ENCODE data around the gene ARID2.

The ARID2 gene

GRCh38 chr12:45850302-45850701, 120.8 kb downstream of the ARID2 start:
- TF ChIP-seq CTCF (IDR thresholded peaks at IDR 0.05; ENCODE audit: low read depth, low read length) = no peak
- no peak for DNase-seq (ENCODE audit: extremely low read depth, low read depth)

GRCh38 chr12:45852508-45852907, 123.0 kb downstream of the ARID2 start:
- no peak for TF ChIP-seq CTCF (IDR thresholded peaks at IDR 0.05; ENCODE audit: low read depth, low read length)
- DNase-seq (ENCODE audit: extremely low read depth, low read depth) = no peak

GRCh38 chr12:45853550-45853949, 124.0 kb downstream of the ARID2 start:
- no peak for TF ChIP-seq CTCF (IDR thresholded peaks at IDR 0.05; ENCODE audit: low read depth, low read length)
- DNase-seq (ENCODE audit: extremely low read depth, low read depth) = no peak

- no peak for TF ChIP-seq CTCF (IDR thresholded peaks at IDR 0.05; ENCODE audit: low read depth, low read length)
- no peak for DNase-seq (ENCODE audit: extremely low read depth, low read depth)
These were observed 133.8 kb downstream of the ARID2 start for GRCh38 chr12:45863332-45863731.

- TF ChIP-seq CTCF (IDR thresholded peaks at IDR 0.05; ENCODE audit: low read depth, low read length) = no peak
- DNase-seq (ENCODE audit: extremely low read depth, low read depth) = no peak
These were observed 136.8 kb downstream of the ARID2 start for GRCh38 chr12:45866299-45866698.

- no peak for DNase-seq (ENCODE audit: extremely low read depth, low read depth)
- TF ChIP-seq CTCF (IDR thresholded peaks at IDR 0.05; ENCODE audit: low read depth, low read length) = no peak
These were observed 142.9 kb downstream of the ARID2 start for GRCh38 chr12:45872446-45872845.

- TF ChIP-seq CTCF (IDR thresholded peaks at IDR 0.05; ENCODE audit: low read depth, low read length) = no peak
- DNase-seq (ENCODE audit: extremely low read depth, low read depth) = no peak
These were observed 147.6 kb downstream of the ARID2 start for GRCh38 chr12:45877069-45877468.

Measured in AG09319 (cell line).